ENCODE data around the gene TTC7B.

Gene TTC7B

GRCh38 chr14:90520326-90520725, 295.9 kb downstream of the TTC7B start:
- Histone ChIP-seq H3K9me3 (ENCODE audit: low read length) (no peaks in the 10 kb centered on the region), H3K36me3 (ENCODE audit: insufficient read depth, low read length) (no peaks in the 10 kb centered on the region)

GRCh38 chr14:90519262-90519920, 296.8 kb downstream of the TTC7B start:
- Histone ChIP-seq H2AFZ (ENCODE audit: low read depth, low read length) (no peak overlapping the region), H3K4me3 (ENCODE audit: low read length) (no peak overlapping the region), H3K27me3 (ENCODE audit: insufficient read depth, low read length) (no peaks in the 10 kb centered on the region), H3K36me3 (ENCODE audit: insufficient read depth, low read length) (no peaks in the 10 kb centered on the region), H3K9me3 (ENCODE audit: low read length) (no peaks in the 10 kb centered on the region), H3K4me1 (ENCODE audit: insufficient read depth, low read length) (peaks cover 13% of the 10 kb centered on the region)

More at GRCh38 chr14:90520326-90520725, 295.9 kb downstream of the TTC7B start:
- H3K4me3 ChIP-seq (ENCODE audit: low read length), result no peak overlapping the region
- peaks cover 13% of the 10 kb centered on the region for H3K4me1 ChIP-seq (ENCODE audit: insufficient read depth, low read length)
- no peak overlapping the region for H2AFZ ChIP-seq (ENCODE audit: low read depth, low read length)
- no peaks in the 10 kb centered on the region for H3K27me3 ChIP-seq (ENCODE audit: insufficient read depth, low read length)

GRCh38 chr14:90518941-90519256, 297.3 kb downstream of the TTC7B start:
- H3K4me3 ChIP-seq (ENCODE audit: low read length), result no peak overlapping the region
- no peaks in the 10 kb centered on the region for H3K27me3 ChIP-seq (ENCODE audit: insufficient read depth, low read length)
- no peak overlapping the region for H2AFZ ChIP-seq (ENCODE audit: low read depth, low read length)
- peaks cover 15% of the 10 kb centered on the region for H3K4me1 ChIP-seq (ENCODE audit: insufficient read depth, low read length)
- H3K36me3 ChIP-seq (ENCODE audit: insufficient read depth, low read length), result no peaks in the 10 kb centered on the region
- H3K9me3 ChIP-seq (ENCODE audit: low read length), result no peaks in the 10 kb centered on the region

- H3K9me3 ChIP-seq (ENCODE audit: low read length), result no peaks in the 10 kb centered on the region
- H3K36me3 ChIP-seq (ENCODE audit: insufficient read depth, low read length), result no peaks in the 10 kb centered on the region
- no peak overlapping the region for H2AFZ ChIP-seq (ENCODE audit: low read depth, low read length)
- H3K4me3 ChIP-seq (ENCODE audit: low read length), result no peak overlapping the region
- no peaks in the 10 kb centered on the region for H3K27me3 ChIP-seq (ENCODE audit: insufficient read depth, low read length)
- peaks cover 21% of the 10 kb centered on the region for H3K4me1 ChIP-seq (ENCODE audit: insufficient read depth, low read length)
Measured at GRCh38 chr14:90518069-90518940, 297.9 kb downstream of the TTC7B start.

- no peak overlapping the region for H3K4me3 ChIP-seq (ENCODE audit: low read length)
- H3K27me3 ChIP-seq (ENCODE audit: insufficient read depth, low read length), result no peaks in the 10 kb centered on the region
- H3K36me3 ChIP-seq (ENCODE audit: insufficient read depth, low read length), result no peaks in the 10 kb centered on the region
- no peak overlapping the region for H2AFZ ChIP-seq (ENCODE audit: low read depth, low read length)
- H3K4me1 ChIP-seq (ENCODE audit: insufficient read depth, low read length), result peaks cover 22% of the 10 kb centered on the region
- H3K9me3 ChIP-seq (ENCODE audit: low read length), result no peaks in the 10 kb centered on the region
Measured at GRCh38 chr14:90517076-90517841, 299.0 kb downstream of the TTC7B start.

- H3K36me3 ChIP-seq (ENCODE audit: insufficient read depth, low read length), result no peaks in the 10 kb centered on the region
- H3K4me1 ChIP-seq (ENCODE audit: insufficient read depth, low read length), result peaks cover 28% of the 10 kb centered on the region
- H2AFZ ChIP-seq (ENCODE audit: low read depth, low read length), result no peak overlapping the region
- H3K27me3 ChIP-seq (ENCODE audit: insufficient read depth, low read length), result no peaks in the 10 kb centered on the region
- H3K4me3 ChIP-seq (ENCODE audit: low read length), result no peak overlapping the region
- no peaks in the 10 kb centered on the region for H3K9me3 ChIP-seq (ENCODE audit: low read length)
Measured at GRCh38 chr14:90514566-90514965, 301.7 kb downstream of the TTC7B start.

GRCh38 chr14:90514015-90514398, 302.2 kb downstream of the TTC7B start:
- Histone ChIP-seq H2AFZ (ENCODE audit: low read depth, low read length) (no peak overlapping the region), H3K27me3 (ENCODE audit: insufficient read depth, low read length) (no peaks in the 10 kb centered on the region), H3K4me1 (ENCODE audit: insufficient read depth, low read length) (peaks cover 28% of the 10 kb centered on the region), H3K36me3 (ENCODE audit: insufficient read depth, low read length) (no peaks in the 10 kb centered on the region), H3K9me3 (ENCODE audit: low read length) (no peaks in the 10 kb centered on the region), H3K4me3 (ENCODE audit: low read length) (no peak overlapping the region)

GRCh38 chr14:90513161-90514014, 302.8 kb downstream of the TTC7B start:
- Histone ChIP-seq H3K9me3 (ENCODE audit: low read length) (no peaks in the 10 kb centered on the region), H2AFZ (ENCODE audit: low read depth, low read length) (no peak overlapping the region), H3K27me3 (ENCODE audit: insufficient read depth, low read length) (no peaks in the 10 kb centered on the region), H3K4me1 (ENCODE audit: insufficient read depth, low read length) (peaks cover 28% of the 10 kb centered on the region), H3K4me3 (ENCODE audit: low read length) (no peak overlapping the region), H3K36me3 (ENCODE audit: insufficient read depth, low read length) (no peaks in the 10 kb centered on the region)

GRCh38 chr14:90512329-90512991, 303.8 kb downstream of the TTC7B start:
- no peaks in the 10 kb centered on the region for H3K27me3 ChIP-seq (ENCODE audit: insufficient read depth, low read length)
- peaks cover 28% of the 10 kb centered on the region for H3K4me1 ChIP-seq (ENCODE audit: insufficient read depth, low read length)
- H2AFZ ChIP-seq (ENCODE audit: low read depth, low read length), result no peak overlapping the region
- no peaks in the 10 kb centered on the region for H3K36me3 ChIP-seq (ENCODE audit: insufficient read depth, low read length)
- no peak overlapping the region for H3K4me3 ChIP-seq (ENCODE audit: low read length)
- H3K9me3 ChIP-seq (ENCODE audit: low read length), result no peaks in the 10 kb centered on the region

GRCh38 chr14:90511795-90512328, 304.4 kb downstream of the TTC7B start:
- peaks cover 28% of the 10 kb centered on the region for H3K4me1 ChIP-seq (ENCODE audit: insufficient read depth, low read length)
- no peak overlapping the region for H3K4me3 ChIP-seq (ENCODE audit: low read length)
- H3K27me3 ChIP-seq (ENCODE audit: insufficient read depth, low read length), result no peaks in the 10 kb centered on the region
- H3K36me3 ChIP-seq (ENCODE audit: insufficient read depth, low read length), result no peaks in the 10 kb centered on the region
- no peaks in the 10 kb centered on the region for H3K9me3 ChIP-seq (ENCODE audit: low read length)
- H2AFZ ChIP-seq (ENCODE audit: low read depth, low read length), result no peak overlapping the region

- Histone ChIP-seq H3K9me3 (ENCODE audit: low read length) (no peaks in the 10 kb centered on the region), H3K4me3 (ENCODE audit: low read length) (no peak overlapping the region), H3K36me3 (ENCODE audit: insufficient read depth, low read length) (no peaks in the 10 kb centered on the region), H3K27me3 (ENCODE audit: insufficient read depth, low read length) (no peaks in the 10 kb centered on the region), H3K4me1 (ENCODE audit: insufficient read depth, low read length) (peaks cover 28% of the 10 kb centered on the region), H2AFZ (ENCODE audit: low read depth, low read length) (no peak overlapping the region)
Measured at GRCh38 chr14:90511252-90511651, 305.0 kb downstream of the TTC7B start.

- H2AFZ ChIP-seq (ENCODE audit: low read depth, low read length), result no peak overlapping the region
- H3K36me3 ChIP-seq (ENCODE audit: insufficient read depth, low read length), result no peaks in the 10 kb centered on the region
- H3K27me3 ChIP-seq (ENCODE audit: insufficient read depth, low read length), result no peaks in the 10 kb centered on the region
- H3K9me3 ChIP-seq (ENCODE audit: low read length), result no peaks in the 10 kb centered on the region
- H3K4me1 ChIP-seq (ENCODE audit: insufficient read depth, low read length), result peaks cover 28% of the 10 kb centered on the region
- H3K4me3 ChIP-seq (ENCODE audit: low read length), result no peak overlapping the region
Measured at GRCh38 chr14:90510159-90510558, 306.1 kb downstream of the TTC7B start.
